HG03060 (cell line): ENCODE data around the gene USH2A.

Experiments
- ATAC-seq: cut with Tn5 transposase; IDR thresholded peaks from one replicate; pipeline ENCODE4 v1.9.1; 2021; ENCODE audit warnings: low read depth, moderate number of reproducible peaks; ENCODE audit not compliant: unreplicated experiment

The USH2A gene

GRCh38 chr1:215584389-215584788 is 838.9 kb downstream of the USH2A start:
- ATAC-seq = no peak

- ATAC-seq = no peak
Measured at GRCh38 chr1:215583185-215583749, 840.0 kb downstream of the USH2A start.

GRCh38 chr1:215581896-215582295 is 841.4 kb downstream of the USH2A start:
- ATAC-seq = no peak
